ENCODE data around the gene DHDH. TPM values are rescaled to one million over a fixed set of nuclear protein-coding genes. Genes with fewer than 3 reads are reported as not detected.

The DHDH gene
- total RNA-seq, 1 experiment from 2014 or later = 2.0 TPM

DNA sequence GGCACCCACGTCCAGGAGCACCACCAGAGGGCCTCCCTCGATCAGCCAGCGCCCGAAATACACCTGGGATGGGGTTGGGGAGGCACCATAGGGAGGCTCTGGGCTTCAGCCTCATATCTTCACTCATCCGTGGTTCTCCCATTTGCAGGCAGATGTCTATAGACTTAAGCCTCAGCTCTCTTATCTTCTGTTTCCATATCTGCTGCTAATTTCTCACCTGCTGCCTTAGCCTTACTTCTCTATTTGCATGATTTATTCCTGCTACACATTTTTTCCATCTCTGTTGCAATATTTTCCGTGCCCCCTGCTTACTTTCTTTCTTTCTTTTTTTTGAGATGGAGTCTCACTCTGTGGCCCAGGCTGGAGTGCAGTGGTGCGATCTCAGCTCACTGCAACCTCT is 53.8 kb downstream of the DHDH start:
- TF ChIP-seq, protein P1, sequence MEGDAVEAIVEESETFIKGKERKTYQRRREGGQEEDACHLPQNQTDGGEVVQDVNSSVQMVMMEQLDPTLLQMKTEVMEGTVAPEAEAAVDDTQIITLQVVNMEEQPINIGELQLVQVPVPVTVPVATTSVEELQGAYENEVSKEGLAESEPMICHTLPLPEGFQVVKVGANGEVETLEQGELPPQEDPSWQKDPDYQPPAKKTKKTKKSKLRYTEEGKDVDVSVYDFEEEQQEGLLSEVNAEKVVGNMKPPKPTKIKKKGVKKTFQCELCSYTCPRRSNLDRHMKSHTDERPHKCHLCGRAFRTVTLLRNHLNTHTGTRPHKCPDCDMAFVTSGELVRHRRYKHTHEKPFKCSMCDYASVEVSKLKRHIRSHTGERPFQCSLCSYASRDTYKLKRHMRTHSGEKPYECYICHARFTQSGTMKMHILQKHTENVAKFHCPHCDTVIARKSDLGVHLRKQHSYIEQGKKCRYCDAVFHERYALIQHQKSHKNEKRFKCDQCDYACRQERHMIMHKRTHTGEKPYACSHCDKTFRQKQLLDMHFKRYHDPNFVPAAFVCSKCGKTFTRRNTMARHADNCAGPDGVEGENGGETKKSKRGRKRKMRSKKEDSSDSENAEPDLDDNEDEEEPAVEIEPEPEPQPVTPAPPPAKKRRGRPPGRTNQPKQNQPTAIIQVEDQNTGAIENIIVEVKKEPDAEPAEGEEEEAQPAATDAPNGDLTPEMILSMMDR (conservative IDR thresholded peaks at IDR 0.05) = no peak
- no peak for TF ChIP-seq EZH2 (IDR thresholded peaks at IDR 0.05; ENCODE audit: low read depth)
- H3K4me2 ChIP-seq = no peak overlapping the region
- H3K4me3 ChIP-seq = no peak overlapping the region
- ChIA-PET CTCF (no interaction called here), POLR2A (ENCODE audit: unreplicated experiment) (interaction anchor here (0.7 kb wide), 1 partner anchor 68 kb away, joined by 4 read pairs; no protein-coding TSS in a partner anchor)
- H4K20me1 ChIP-seq (ENCODE audit: insufficient read depth) = no peaks in the 10 kb centered on the region; the same call in 1 of the 2 replicates
- H3K79me2 ChIP-seq (ENCODE audit: low read depth) = peaks cover 23% of the 10 kb centered on the region
- H3K9me2 ChIP-seq (ENCODE audit: insufficient read depth) = no peaks in the 10 kb centered on the region
- no peak overlapping the region for H2AFZ ChIP-seq
- no peaks in the 10 kb centered on the region for H3K9me3 ChIP-seq (ENCODE audit: insufficient read depth, low read depth)
- H3K27ac ChIP-seq = no peak overlapping the region
- peaks cover 7% of the 10 kb centered on the region; the same call in 1 of the 2 replicates for H3K36me3 ChIP-seq (ENCODE audit: low read depth)
- H3K27me3 ChIP-seq (ENCODE audit: insufficient read depth, low read depth) = no peaks in the 10 kb centered on the region
- H3F3A ChIP-seq (ENCODE audit: insufficient read depth, low read depth) = peaks cover 9% of the 10 kb centered on the region
- BruUV-seq (replicated peaks) = no TSS peak
- DNase-seq = no peak
- H3K4me1 ChIP-seq (replicated peaks; ENCODE audit: insufficient read depth) = peaks cover 7% of the 10 kb centered on the region; the same call in 1 of the 2 replicates
- intact Hi-C loops (cut with micrococcal nuclease; ENCODE audit: unreplicated experiment) = no loop called here

DNA sequence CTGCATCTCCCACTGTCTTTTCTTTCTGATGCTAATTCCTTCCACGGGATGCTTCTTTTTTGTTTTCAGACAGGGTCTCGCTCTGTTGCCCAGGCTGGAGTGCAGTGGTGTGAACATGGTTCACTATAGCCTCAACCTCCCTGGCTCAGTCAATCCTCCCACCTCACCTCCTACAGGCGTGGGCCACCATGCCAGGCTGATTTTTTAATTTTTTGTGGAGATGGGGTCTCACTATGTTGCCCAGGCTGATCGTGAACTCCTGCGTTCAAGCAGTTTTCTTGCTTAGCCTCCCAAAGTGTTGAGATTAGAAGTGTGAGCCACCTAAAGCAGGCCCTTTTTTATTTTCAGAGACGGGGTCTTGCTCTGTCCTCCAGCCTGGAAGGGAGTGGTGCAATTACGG is 54.8 kb downstream of the DHDH start:
- Histone ChIP-seq H3K9me3 (ENCODE audit: insufficient read depth, low read depth) (no peaks in the 10 kb centered on the region), H3K27me3 (ENCODE audit: insufficient read depth, low read depth) (no peaks in the 10 kb centered on the region), H3K36me3 (ENCODE audit: low read depth) (peaks cover 7% of the 10 kb centered on the region; the same call in 1 of the 2 replicates), H3K9me2 (ENCODE audit: insufficient read depth) (no peaks in the 10 kb centered on the region), H2AFZ (no peak overlapping the region), H3K27ac (no peak overlapping the region), H4K20me1 (ENCODE audit: insufficient read depth) (no peaks in the 10 kb centered on the region; the same call in 1 of the 2 replicates), H3K4me1 (replicated peaks; ENCODE audit: insufficient read depth) (peaks cover 7% of the 10 kb centered on the region; the same call in 1 of the 2 replicates), H3K79me2 (ENCODE audit: low read depth) (peaks cover 29% of the 10 kb centered on the region), H3K4me3 (no peak overlapping the region), H3F3A (ENCODE audit: insufficient read depth, low read depth) (peaks cover 14% of the 10 kb centered on the region), H3K4me2 (no peak overlapping the region)
- intact Hi-C loops (cut with micrococcal nuclease; ENCODE audit: unreplicated experiment) = no loop called here
- POLR2A ChIA-PET (ENCODE audit: unreplicated experiment) = interaction anchor here (0.7 kb wide), 1 partner anchor 170 kb away, joined by 9 read pairs; no protein-coding TSS in a partner anchor
- BruUV-seq (replicated peaks) = no TSS peak
- CTCF ChIA-PET = no interaction called here
- no peak for DNase-seq
- TF ChIP-seq, protein P1 (conservative IDR thresholded peaks at IDR 0.05) = no peak
- TF ChIP-seq EZH2 (IDR thresholded peaks at IDR 0.05; ENCODE audit: low read depth) = no peak

DNA sequence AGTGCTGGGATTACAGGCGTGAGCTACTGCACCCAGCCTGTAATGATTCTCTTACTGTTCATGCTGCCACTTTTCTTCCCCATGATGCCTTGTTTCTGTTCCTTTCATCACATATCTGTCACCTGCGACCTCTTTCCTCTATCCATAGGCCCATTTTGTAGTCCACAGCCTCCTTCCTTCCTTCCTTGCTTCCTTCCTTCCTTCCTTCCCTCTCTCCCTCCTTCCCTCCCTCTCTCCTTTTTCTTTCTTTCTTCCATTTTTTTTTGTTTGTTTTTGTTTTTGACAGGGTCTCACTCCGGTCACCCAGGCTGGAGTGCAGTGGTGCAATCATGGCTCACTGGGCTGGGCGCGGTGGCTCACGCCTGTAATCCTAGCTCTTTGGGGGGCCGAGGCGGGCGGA is 55.4 kb downstream of the DHDH start:
- POLR2A ChIA-PET (ENCODE audit: unreplicated experiment) = no interaction called here
- Histone ChIP-seq H3K4me3 (no peak overlapping the region), H3K9me3 (ENCODE audit: insufficient read depth, low read depth) (no peaks in the 10 kb centered on the region), H3K4me2 (no peak overlapping the region), H3K79me2 (ENCODE audit: low read depth) (peaks cover 30% of the 10 kb centered on the region), H3F3A (ENCODE audit: insufficient read depth, low read depth) (peaks cover 14% of the 10 kb centered on the region), H3K36me3 (ENCODE audit: low read depth) (peaks cover 7% of the 10 kb centered on the region; the same call in 1 of the 2 replicates), H3K27ac (no peak overlapping the region), H4K20me1 (ENCODE audit: insufficient read depth) (no peaks in the 10 kb centered on the region; the same call in 1 of the 2 replicates), H3K27me3 (ENCODE audit: insufficient read depth, low read depth) (no peaks in the 10 kb centered on the region), H2AFZ (no peak overlapping the region), H3K9me2 (ENCODE audit: insufficient read depth) (no peaks in the 10 kb centered on the region), H3K4me1 (replicated peaks; ENCODE audit: insufficient read depth) (peaks cover 7% of the 10 kb centered on the region; the same call in 1 of the 2 replicates)
- DNase-seq = no peak
- intact Hi-C loops (cut with micrococcal nuclease; ENCODE audit: unreplicated experiment) = no loop called here
- CTCF ChIA-PET = no interaction called here
- no peak for TF ChIP-seq EZH2 (IDR thresholded peaks at IDR 0.05; ENCODE audit: low read depth)
- TF ChIP-seq, protein P1 (conservative IDR thresholded peaks at IDR 0.05) = no peak
- BruUV-seq (replicated peaks) = no TSS peak
